Measurements from ENCODE around the gene ITFG1. TPM values are rescaled to one million over a fixed set of nuclear protein-coding genes. Genes with fewer than 3 reads are reported as not detected.
"Not testable (repeated sequence)": the region's sequence is repeated elsewhere in the genome, so short reads cannot be mapped to it uniquely, and the experiment has no call there.

ITFG1 gene
- total RNA-seq, 2 donors from 2014 or later = 17.8 to 24.6 TPM

DNA sequence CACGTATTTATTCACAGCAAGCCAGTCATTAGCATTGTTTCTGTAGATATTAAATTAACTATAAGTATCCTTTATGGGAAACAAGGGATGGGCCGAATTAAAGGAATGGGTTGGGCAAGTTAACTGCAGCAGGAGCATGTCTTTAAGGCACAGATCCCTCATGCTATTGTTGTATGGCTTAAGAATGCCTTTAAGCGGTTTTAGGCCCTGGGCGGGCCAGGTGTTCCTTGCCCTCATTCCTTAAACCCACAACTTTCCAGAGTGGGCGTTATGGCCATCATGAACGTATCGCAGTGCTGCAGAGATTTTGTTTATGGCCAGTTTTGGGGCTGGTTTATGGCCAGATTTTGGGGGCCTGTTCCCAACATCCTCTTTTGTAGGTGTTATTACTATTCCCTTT, 9.3 kb upstream of the ITFG1 start:
- Histone ChIP-seq H3K36me3 (replicated peaks in 1 of 2; ENCODE audit: insufficient read depth in 1 of 2, low read depth in 2 of 2) (no peaks in the 10 kb centered on the region), H3K27ac (no peak overlapping the region), H3K4me3 (no peak overlapping the region), H3K9me3 (no peaks in the 10 kb centered on the region), H3K4me1 (peaks cover 16% of the 10 kb centered on the region), H3K27me3 (no peaks in the 10 kb centered on the region)
- DNase-seq (no peak), ATAC-seq (no peak)
- WGBS, 2 donors = 92 to 98% methylated on average over 7 of the region's 7 CpGs
- TF ChIP-seq, protein P1, sequence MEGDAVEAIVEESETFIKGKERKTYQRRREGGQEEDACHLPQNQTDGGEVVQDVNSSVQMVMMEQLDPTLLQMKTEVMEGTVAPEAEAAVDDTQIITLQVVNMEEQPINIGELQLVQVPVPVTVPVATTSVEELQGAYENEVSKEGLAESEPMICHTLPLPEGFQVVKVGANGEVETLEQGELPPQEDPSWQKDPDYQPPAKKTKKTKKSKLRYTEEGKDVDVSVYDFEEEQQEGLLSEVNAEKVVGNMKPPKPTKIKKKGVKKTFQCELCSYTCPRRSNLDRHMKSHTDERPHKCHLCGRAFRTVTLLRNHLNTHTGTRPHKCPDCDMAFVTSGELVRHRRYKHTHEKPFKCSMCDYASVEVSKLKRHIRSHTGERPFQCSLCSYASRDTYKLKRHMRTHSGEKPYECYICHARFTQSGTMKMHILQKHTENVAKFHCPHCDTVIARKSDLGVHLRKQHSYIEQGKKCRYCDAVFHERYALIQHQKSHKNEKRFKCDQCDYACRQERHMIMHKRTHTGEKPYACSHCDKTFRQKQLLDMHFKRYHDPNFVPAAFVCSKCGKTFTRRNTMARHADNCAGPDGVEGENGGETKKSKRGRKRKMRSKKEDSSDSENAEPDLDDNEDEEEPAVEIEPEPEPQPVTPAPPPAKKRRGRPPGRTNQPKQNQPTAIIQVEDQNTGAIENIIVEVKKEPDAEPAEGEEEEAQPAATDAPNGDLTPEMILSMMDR (IDR thresholded peaks at IDR 0.05) = no peak
- no peak for TF ChIP-seq POLR2A (IDR thresholded peaks at IDR 0.05)
- intact Hi-C loops (cut with DNase I) = no loop called here

DNA sequence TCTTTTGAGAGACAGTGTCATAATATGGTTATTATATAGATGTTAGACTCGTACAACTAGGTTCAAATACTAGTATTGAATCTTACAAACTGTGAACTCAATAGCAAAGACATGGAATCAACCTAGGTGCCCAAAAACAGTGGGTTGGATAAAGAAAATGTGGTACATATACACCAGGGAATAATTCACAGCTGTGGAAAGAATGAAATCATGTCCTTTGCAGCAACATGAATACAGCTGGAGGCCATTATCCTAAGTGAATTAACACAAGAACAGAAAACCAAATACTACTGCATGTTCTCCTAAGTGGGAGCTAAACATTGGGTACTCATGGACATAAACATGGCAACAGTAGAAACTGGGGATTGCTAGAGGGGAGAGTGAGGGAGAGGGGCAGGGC, 8.4 kb upstream of the ITFG1 start:
- ATAC-seq (no peak), DNase-seq (no peak)
- TF ChIP-seq, protein P1 (IDR thresholded peaks at IDR 0.05) = no peak
- no peak for TF ChIP-seq POLR2A (IDR thresholded peaks at IDR 0.05)
- Histone ChIP-seq H3K4me3 (no peak overlapping the region), H3K36me3 (replicated peaks in 1 of 2; ENCODE audit: insufficient read depth in 1 of 2, low read depth in 2 of 2) (no peaks in the 10 kb centered on the region), H3K9me3 (no peaks in the 10 kb centered on the region), H3K27me3 (no peaks in the 10 kb centered on the region), H3K4me1 (peaks cover 21% of the 10 kb centered on the region), H3K27ac (no peak overlapping the region)
- intact Hi-C loops (cut with DNase I) = no loop called here
- 91 to 97% methylated on average over 1 of the region's 1 CpG for WGBS, 2 donors

- H3K27me3 ChIP-seq; intact Hi-C loops (cut with DNase I); H3K4me3 ChIP-seq; H3K36me3 ChIP-seq (replicated peaks in 1 of 2; ENCODE audit: insufficient read depth in 1 of 2, low read depth in 2 of 2); H3K9me3 ChIP-seq; ATAC-seq; DNase-seq; H3K27ac ChIP-seq: not testable (repeated sequence)
- peaks cover 26% of the 10 kb centered on the region for H3K4me1 ChIP-seq
- 95 to 99% methylated on average over 7 of the region's 7 CpGs for WGBS, 2 donors
These were observed 7.3 kb upstream of the ITFG1 start for GRCh38 chr16:47468070-47468689.

- H3K36me3 ChIP-seq (replicated peaks in 1 of 2; ENCODE audit: insufficient read depth in 1 of 2, low read depth in 2 of 2) = no peaks in the 10 kb centered on the region
- no peak overlapping the region for H3K27ac ChIP-seq
- TF ChIP-seq POLR2A (IDR thresholded peaks at IDR 0.05) = no peak
- TF ChIP-seq, protein P1 (IDR thresholded peaks at IDR 0.05) = no peak
- H3K27me3 ChIP-seq = no peaks in the 10 kb centered on the region
- DNase-seq (no peak), ATAC-seq (no peak)
- H3K9me3 ChIP-seq = no peaks in the 10 kb centered on the region
- no peak overlapping the region for H3K4me3 ChIP-seq
- intact Hi-C loops (cut with DNase I) = no loop called here
- 89 to 98% methylated on average over 2 of the region's 2 CpGs for WGBS, 2 donors
- H3K4me1 ChIP-seq = peaks cover 32% of the 10 kb centered on the region
These were observed 6.6 kb upstream of the ITFG1 start for GRCh38 chr16:47467501-47467900.

DNA sequence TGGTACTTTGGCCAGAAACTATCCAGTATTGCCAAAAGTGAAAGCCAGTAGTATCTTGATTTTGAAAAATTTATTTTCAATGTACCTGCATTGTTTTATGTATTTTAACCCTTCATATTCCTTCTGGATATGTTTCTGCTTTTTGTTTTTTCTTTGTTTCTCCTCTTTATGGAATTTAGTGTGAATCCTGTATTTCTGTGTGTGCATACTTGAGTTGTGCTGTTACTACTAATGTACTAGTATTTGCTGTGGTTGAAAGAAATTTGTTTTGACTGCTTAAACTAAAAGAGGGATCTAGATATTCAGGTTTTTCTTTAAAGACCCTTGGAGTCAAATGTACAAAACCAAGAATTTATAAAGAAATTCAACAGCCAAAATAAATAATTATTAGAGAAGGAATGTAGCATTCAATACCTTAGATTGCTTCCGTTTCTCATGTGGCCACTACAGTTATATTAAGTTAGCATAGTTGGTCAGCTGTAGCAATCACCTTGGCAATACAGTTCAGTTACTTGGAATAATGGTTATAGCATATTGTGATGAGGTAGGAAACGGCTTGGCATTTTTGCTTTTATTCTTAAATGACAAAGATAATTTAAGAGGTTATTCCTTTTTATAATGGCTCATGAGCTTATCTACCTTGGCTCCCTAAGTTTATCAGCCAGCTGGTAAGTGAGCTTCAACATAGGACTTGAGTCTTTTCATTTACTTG, 5.2 kb upstream of the ITFG1 start:
- intact Hi-C loops (cut with DNase I) = no loop called here
- H3K27ac ChIP-seq = no peak overlapping the region
- 79 to 83% methylated on average over 2 of the region's 2 CpGs for WGBS, 2 donors
- no peak overlapping the region for H3K4me3 ChIP-seq
- TF ChIP-seq, protein P1 (IDR thresholded peaks at IDR 0.05) = no peak
- no peak for TF ChIP-seq POLR2A (IDR thresholded peaks at IDR 0.05)
- no peak for DNase-seq
- H3K36me3 ChIP-seq (replicated peaks in 1 of 2; ENCODE audit: insufficient read depth in 1 of 2, low read depth in 2 of 2) = no peaks in the 10 kb centered on the region
- H3K4me1 ChIP-seq = peaks cover 37% of the 10 kb centered on the region
- no peaks in the 10 kb centered on the region for H3K27me3 ChIP-seq
- H3K9me3 ChIP-seq = no peaks in the 10 kb centered on the region
- no peak for ATAC-seq

Data from body of pancreas (tissue), 4 donors.